ENCODE measurements around the gene WDFY3.

DNA sequence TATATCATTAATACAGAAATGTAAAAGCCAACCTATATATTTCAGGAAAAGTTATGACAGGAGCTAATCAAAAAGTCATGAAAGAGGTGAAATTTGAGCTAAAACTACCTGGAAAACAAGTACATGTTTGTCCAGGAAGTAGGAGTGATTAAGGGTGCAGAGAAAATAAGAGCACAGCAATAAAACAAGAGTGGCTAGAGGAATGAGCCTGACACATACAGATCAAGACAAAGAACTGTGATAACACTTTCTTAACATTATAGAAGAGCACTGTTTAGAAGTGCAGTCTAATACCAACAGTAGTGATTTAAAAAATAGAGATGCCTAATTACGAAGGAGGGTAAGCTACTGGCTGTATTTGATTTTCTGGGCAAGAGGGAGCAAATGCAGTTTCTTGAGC, 125.1 kb downstream of the WDFY3 start:
- TF ChIP-seq CTCF (IDR thresholded peaks at IDR 0.05) (no peak), POLR2A (IDR thresholded peaks at IDR 0.05) (no peak)

Data from testis (tissue), 2 donors.